Measurements from ENCODE around the gene RAP1A.

Gene RAP1A

GRCh38 chr1:111593403-111594305 lies 25.9 kb upstream of the RAP1A start:
- no peak for TF ChIP-seq CTCF (IDR thresholded peaks at IDR 0.05; ENCODE audit: low read depth, low read length)
- no peak overlapping the region for H3K4me3 ChIP-seq (ENCODE audit: low read depth, low read length)
- H3K27ac ChIP-seq = peak overlapping the region; percentile 69
- no peaks in the 10 kb centered on the region for H3K27me3 ChIP-seq (ENCODE audit: insufficient read depth, low read depth, severe bottlenecking)
- H3K36me3 ChIP-seq = no peaks in the 10 kb centered on the region
- peak; percentile 49 for DNase-seq
- H3K9me3 ChIP-seq (ENCODE audit: severe bottlenecking) = peaks cover 2% of the 10 kb centered on the region

GRCh38 chr1:111594306-111594693 lies 25.3 kb upstream of the RAP1A start:
- H3K4me3 ChIP-seq (ENCODE audit: low read depth, low read length) = no peak overlapping the region
- no peak for DNase-seq
- no peaks in the 10 kb centered on the region for H3K27me3 ChIP-seq (ENCODE audit: insufficient read depth, low read depth, severe bottlenecking)
- no peak for TF ChIP-seq CTCF (IDR thresholded peaks at IDR 0.05; ENCODE audit: low read depth, low read length)
- no peaks in the 10 kb centered on the region for H3K36me3 ChIP-seq
- peak overlapping the region; percentile 69 for H3K27ac ChIP-seq
- H3K9me3 ChIP-seq (ENCODE audit: severe bottlenecking) = peaks cover 2% of the 10 kb centered on the region

GRCh38 chr1:111595807-111596206 lies 23.8 kb upstream of the RAP1A start:
- no peak for TF ChIP-seq CTCF (IDR thresholded peaks at IDR 0.05; ENCODE audit: low read depth, low read length)
- DNase-seq = no peak
- H3K36me3 ChIP-seq = no peaks in the 10 kb centered on the region
- no peak overlapping the region for H3K27ac ChIP-seq
- H3K27me3 ChIP-seq (ENCODE audit: insufficient read depth, low read depth, severe bottlenecking) = no peaks in the 10 kb centered on the region
- peaks cover 2% of the 10 kb centered on the region for H3K9me3 ChIP-seq (ENCODE audit: severe bottlenecking)
- H3K4me3 ChIP-seq (ENCODE audit: low read depth, low read length) = no peak overlapping the region

DNA sequence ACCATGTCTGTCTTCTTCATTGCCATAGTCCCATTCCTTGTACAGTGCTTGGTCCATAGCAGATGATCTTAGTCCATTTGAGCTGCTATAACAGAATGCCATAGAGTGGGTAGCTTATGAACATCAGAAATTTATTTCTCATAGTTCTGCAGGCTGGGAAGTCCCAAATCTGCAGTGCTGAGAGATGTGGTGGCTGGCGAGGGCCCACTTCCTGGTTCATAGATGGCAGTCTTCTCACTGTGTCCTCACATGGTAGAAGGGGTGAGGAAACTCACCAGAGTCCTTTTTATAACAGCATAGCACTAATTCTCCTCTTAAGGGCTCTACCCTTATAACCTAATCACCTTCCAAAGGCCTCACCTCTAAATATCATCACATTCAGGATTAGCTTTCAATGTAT lies 23.1 kb upstream of the RAP1A start:
- Histone ChIP-seq H3K4me3 (ENCODE audit: low read depth, low read length) (no peak overlapping the region), H3K27me3 (ENCODE audit: insufficient read depth, low read depth, severe bottlenecking) (no peaks in the 10 kb centered on the region), H3K9me3 (ENCODE audit: severe bottlenecking) (peaks cover 2% of the 10 kb centered on the region), H3K36me3 (no peaks in the 10 kb centered on the region), H3K27ac (no peak overlapping the region)
- TF ChIP-seq CTCF (IDR thresholded peaks at IDR 0.05; ENCODE audit: low read depth, low read length) = no peak
- DNase-seq = no peak

DNA sequence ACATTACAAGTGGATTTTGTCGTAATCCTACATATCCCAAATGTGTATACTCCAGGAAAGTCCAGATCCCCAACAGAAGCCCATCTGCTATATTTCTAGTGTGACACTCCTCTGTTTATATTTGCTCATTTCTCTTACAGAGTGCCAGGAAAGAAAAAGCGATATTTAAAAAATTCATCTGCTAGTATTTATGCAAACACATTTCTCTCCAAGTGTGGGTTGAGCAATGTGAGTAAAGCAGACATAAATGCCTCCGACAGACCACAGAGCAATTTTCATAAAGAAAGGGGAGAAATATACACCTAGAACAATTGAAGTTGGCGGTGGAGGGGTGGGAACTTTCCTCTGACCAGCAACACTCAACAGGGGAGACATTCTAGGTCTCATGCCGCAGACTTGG lies 22.2 kb upstream of the RAP1A start:
- TF ChIP-seq CTCF (IDR thresholded peaks at IDR 0.05; ENCODE audit: low read depth, low read length) = no peak
- H3K9me3 ChIP-seq (ENCODE audit: severe bottlenecking) = peaks cover 2% of the 10 kb centered on the region
- no peaks in the 10 kb centered on the region for H3K36me3 ChIP-seq
- DNase-seq = no peak
- no peak overlapping the region for H3K27ac ChIP-seq
- no peaks in the 10 kb centered on the region for H3K27me3 ChIP-seq (ENCODE audit: insufficient read depth, low read depth, severe bottlenecking)
- no peak overlapping the region for H3K4me3 ChIP-seq (ENCODE audit: low read depth, low read length)
